GM21737 (cell line): Measurements from ENCODE around the gene KLHDC8A.
"Not testable (repeated sequence)": the region's sequence is repeated elsewhere in the genome, so short reads cannot be mapped to it uniquely, and the experiment has no call there.

Source experiments
- ATAC-seq: cut with Tn5 transposase; IDR thresholded peaks from one replicate; pipeline ENCODE4 v1.9.1; 2021; ENCODE audit warnings: mild to moderate bottlenecking, moderate library complexity; ENCODE audit not compliant: unreplicated experiment

KLHDC8A gene

GRCh38 chr1:205371871-205372660, 15.3 kb upstream of the KLHDC8A start:
- no peak for ATAC-seq

GRCh38 chr1:205370780-205371179, 14.1 kb upstream of the KLHDC8A start:
- ATAC-seq, result no peak

GRCh38 chr1:205369701-205370123, 13.0 kb upstream of the KLHDC8A start:
- no peak for ATAC-seq

- no peak for ATAC-seq
These were observed 11.8 kb upstream of the KLHDC8A start for GRCh38 chr1:205368478-205368877.

- no peak for ATAC-seq
These were observed 9.3 kb upstream of the KLHDC8A start for GRCh38 chr1:205365945-205366463.

- not testable (repeated sequence) for ATAC-seq
These were observed 8.4 kb upstream of the KLHDC8A start for GRCh38 chr1:205365086-205365485.

GRCh38 chr1:205360891-205361290, 4.2 kb upstream of the KLHDC8A start:
- ATAC-seq, result no peak

GRCh38 chr1:205359771-205360565, 3.2 kb upstream of the KLHDC8A start:
- ATAC-seq, result no peak

GRCh38 chr1:205358579-205358978, 1.9 kb upstream of the KLHDC8A start:
- no peak for ATAC-seq

GRCh38 chr1:205357567-205357966, 845 bp upstream of the KLHDC8A start:
- no peak for ATAC-seq

- no peak for ATAC-seq
These were observed 1.7 kb downstream of the KLHDC8A start for GRCh38 chr1:205355075-205355453.

GRCh38 chr1:205354259-205355074, 2.3 kb downstream of the KLHDC8A start:
- no peak for ATAC-seq

- no peak for ATAC-seq
These were observed 3.1 kb downstream of the KLHDC8A start for GRCh38 chr1:205353612-205354011.

- no peak for ATAC-seq
These were observed 3.5 kb downstream of the KLHDC8A start for GRCh38 chr1:205353191-205353590.

- no peak for ATAC-seq
These were observed 4.6 kb downstream of the KLHDC8A start for GRCh38 chr1:205351984-205352713.

- no peak for ATAC-seq
These were observed 6.0 kb downstream of the KLHDC8A start for GRCh38 chr1:205350691-205351141.

GRCh38 chr1:205350124-205350523, 6.6 kb downstream of the KLHDC8A start:
- ATAC-seq, result no peak

- no peak for ATAC-seq
These were observed 7.9 kb downstream of the KLHDC8A start for GRCh38 chr1:205348554-205349487.

GRCh38 chr1:205346956-205347574, 9.7 kb downstream of the KLHDC8A start:
- ATAC-seq, result no peak
